Measurements from ENCODE around the gene IFI35.

DNA sequence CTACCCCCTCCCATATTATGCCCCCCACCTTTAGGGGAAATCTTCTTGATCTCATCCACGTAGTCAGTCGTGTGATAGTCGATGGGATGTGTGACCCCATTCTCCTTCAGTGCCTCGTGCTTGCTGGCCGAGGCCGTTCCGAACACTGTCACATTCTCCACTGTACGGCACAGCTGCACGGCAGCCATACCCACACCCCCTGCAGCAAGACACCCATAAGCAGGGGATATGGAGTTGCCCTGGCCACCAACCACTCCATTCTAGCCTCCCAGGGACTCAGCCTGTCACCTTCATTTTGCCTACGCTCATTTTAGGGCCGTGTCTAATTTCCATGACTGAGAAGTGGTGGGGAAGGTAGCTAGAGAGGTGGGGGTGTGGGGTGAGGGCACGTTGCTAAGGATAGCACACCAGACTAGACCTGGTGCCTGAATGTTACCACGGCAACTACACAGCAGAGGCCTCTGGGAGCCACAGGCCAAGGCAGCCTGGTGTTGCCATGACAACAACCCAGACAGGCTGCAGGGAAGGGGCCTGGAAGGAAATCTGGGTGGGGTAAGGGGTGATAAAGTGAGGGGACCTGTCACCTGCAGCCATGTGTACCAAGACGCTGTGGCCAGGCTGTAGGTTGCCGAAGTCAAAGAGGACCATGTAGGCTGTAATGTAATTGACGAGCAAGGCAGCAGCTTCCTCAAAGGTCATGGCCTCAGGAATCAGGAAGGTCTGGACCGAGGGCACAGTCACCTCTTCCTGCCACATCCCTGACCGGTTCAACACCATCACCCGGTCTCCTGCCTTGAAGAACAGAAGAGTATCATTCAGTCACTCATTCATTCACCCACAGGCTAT lies 11.6 kb downstream of the IFI35 start:
- TF ChIP-seq POLR2A (IDR thresholded peaks at IDR 0.05; ENCODE audit: low read length) = no peak
- no peak for TF ChIP-seq GATA1 (IDR thresholded peaks at IDR 0.05; ENCODE audit: low read depth, low read length)
